Stimulated activated CD8-positive, alpha-beta memory T cell treated with anti-CD3 and anti-CD28 coated beads, Interleukin-12 subunit alpha, Interleukin-12 subunit beta, amount 100 ng/mL, for 24 hours (primary cell): ENCODE measurements around the gene MRAP2.
"Not testable (repeated sequence)": the region's sequence is repeated elsewhere in the genome, so short reads cannot be mapped to it uniquely, and the experiment has no call there.

Source experiments
- DNase-seq: peaks from one replicate; pipeline ENCODE4 v3.0.0-alpha.2; 2020; ENCODE audit errors: extremely low read depth

Gene MRAP2

GRCh38 chr6:84129588-84129987 is 96.0 kb downstream of the MRAP2 start:
- not testable (repeated sequence) for DNase-seq

- DNase-seq, result not testable (repeated sequence)
Measured at GRCh38 chr6:84133385-84133784, 99.8 kb downstream of the MRAP2 start.

- DNase-seq, result no peak
Measured at GRCh38 chr6:84135291-84135690, 101.7 kb downstream of the MRAP2 start.

GRCh38 chr6:84136364-84137050 is 102.9 kb downstream of the MRAP2 start:
- DNase-seq, result no peak

- DNase-seq, result no peak
Measured at GRCh38 chr6:84137051-84137375, 103.4 kb downstream of the MRAP2 start.

GRCh38 chr6:84137989-84138575 is 104.5 kb downstream of the MRAP2 start:
- no peak for DNase-seq

- no peak for DNase-seq
Measured at GRCh38 chr6:84139311-84139710, 105.7 kb downstream of the MRAP2 start.
